ENCODE results near the gene CST3.

DNA sequence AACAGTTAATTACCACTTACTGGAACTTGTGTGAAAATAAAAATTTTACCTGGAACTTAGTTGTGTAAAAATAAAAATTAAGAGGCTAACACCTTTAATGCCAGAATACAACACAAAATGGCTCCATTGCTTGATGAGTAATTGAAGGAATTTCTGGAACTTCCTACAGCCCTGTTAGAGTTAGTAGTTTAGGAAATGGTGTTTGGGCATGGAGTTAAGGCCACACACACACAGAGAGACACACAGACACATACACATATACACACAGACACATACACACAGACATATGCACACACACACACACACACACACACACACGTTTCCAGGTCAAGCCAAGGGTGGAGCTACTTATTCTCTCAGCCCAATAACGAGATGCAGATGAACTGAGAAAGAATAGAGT, 20.6 kb upstream of the CST3 start:
- TF ChIP-seq, protein P1, sequence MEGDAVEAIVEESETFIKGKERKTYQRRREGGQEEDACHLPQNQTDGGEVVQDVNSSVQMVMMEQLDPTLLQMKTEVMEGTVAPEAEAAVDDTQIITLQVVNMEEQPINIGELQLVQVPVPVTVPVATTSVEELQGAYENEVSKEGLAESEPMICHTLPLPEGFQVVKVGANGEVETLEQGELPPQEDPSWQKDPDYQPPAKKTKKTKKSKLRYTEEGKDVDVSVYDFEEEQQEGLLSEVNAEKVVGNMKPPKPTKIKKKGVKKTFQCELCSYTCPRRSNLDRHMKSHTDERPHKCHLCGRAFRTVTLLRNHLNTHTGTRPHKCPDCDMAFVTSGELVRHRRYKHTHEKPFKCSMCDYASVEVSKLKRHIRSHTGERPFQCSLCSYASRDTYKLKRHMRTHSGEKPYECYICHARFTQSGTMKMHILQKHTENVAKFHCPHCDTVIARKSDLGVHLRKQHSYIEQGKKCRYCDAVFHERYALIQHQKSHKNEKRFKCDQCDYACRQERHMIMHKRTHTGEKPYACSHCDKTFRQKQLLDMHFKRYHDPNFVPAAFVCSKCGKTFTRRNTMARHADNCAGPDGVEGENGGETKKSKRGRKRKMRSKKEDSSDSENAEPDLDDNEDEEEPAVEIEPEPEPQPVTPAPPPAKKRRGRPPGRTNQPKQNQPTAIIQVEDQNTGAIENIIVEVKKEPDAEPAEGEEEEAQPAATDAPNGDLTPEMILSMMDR (optimal IDR thresholded peaks at IDR 0.05 in 1 of 3, IDR thresholded peaks at IDR 0.05 in 1 of 3, conservative IDR thresholded peaks at IDR 0.05 in 1 of 3; ENCODE audit: extremely low read depth in 1 of 3, insufficient read depth in 2 of 3, low read length in 3 of 3) = no peak
- TF ChIP-seq EZH2 (IDR thresholded peaks at IDR 0.05; ENCODE audit: low read length) = no peak
